Prostate gland (tissue), 2 donors: Measurements from ENCODE around the gene TMEM119.

Experiments
- POLR2A ChIP-seq: fragments of 450-650 bp; IDR thresholded peaks from one replicate; pipeline ENCODE4 v1.6.1; 2016; ENCODE audit warnings: antibody characterized with exemption, mild to moderate bottlenecking
- TF ChIP-seq, protein P1 (sequence below), 4 experiments: fragments of 200-600 bp in 2 of 4; fragments of 450-650 bp in 2 of 4; sonication (generic) in 2 of 4; IDR thresholded peaks; 1 replicate in 3 of 4; 2 replicates in 1 of 4; pipeline ENCODE4 v1.5.1; 2016 to 2019; ENCODE audit warnings: antibody characterized with exemption in 4 of 4, mild to moderate bottlenecking in 2 of 4, moderate library complexity in 2 of 4

- no peak for TF ChIP-seq POLR2A
- TF ChIP-seq, protein P1, sequence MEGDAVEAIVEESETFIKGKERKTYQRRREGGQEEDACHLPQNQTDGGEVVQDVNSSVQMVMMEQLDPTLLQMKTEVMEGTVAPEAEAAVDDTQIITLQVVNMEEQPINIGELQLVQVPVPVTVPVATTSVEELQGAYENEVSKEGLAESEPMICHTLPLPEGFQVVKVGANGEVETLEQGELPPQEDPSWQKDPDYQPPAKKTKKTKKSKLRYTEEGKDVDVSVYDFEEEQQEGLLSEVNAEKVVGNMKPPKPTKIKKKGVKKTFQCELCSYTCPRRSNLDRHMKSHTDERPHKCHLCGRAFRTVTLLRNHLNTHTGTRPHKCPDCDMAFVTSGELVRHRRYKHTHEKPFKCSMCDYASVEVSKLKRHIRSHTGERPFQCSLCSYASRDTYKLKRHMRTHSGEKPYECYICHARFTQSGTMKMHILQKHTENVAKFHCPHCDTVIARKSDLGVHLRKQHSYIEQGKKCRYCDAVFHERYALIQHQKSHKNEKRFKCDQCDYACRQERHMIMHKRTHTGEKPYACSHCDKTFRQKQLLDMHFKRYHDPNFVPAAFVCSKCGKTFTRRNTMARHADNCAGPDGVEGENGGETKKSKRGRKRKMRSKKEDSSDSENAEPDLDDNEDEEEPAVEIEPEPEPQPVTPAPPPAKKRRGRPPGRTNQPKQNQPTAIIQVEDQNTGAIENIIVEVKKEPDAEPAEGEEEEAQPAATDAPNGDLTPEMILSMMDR (IDR thresholded peaks at IDR 0.05), result no peak
These were observed 18.5 kb upstream of the TMEM119 start for GRCh38 chr12:108616359-108616758.
